ENCODE data around the gene GASK1A.
A peak's percentile ranks its signal among the peaks of the same experiment; 100 is the strongest.
"Not testable (repeated sequence)": the region's sequence is repeated elsewhere in the genome, so short reads cannot be mapped to it uniquely, and the experiment has no call there.

GASK1A gene

GRCh38 chr3:43032646-43033628 lies 53.8 kb downstream of the GASK1A start:
- no peak for DNase-seq

- DNase-seq, result no peak
These were observed 55.1 kb downstream of the GASK1A start for GRCh38 chr3:43034200-43034599.

- no peak for DNase-seq
These were observed 55.8 kb downstream of the GASK1A start for GRCh38 chr3:43034911-43035310.

GRCh38 chr3:43035801-43036365 lies 56.8 kb downstream of the GASK1A start:
- no peak for DNase-seq

- peak in 1 of 5 experiments; percentile 27 for DNase-seq
These were observed 57.7 kb downstream of the GASK1A start for GRCh38 chr3:43036621-43037423.

- DNase-seq, result peak in 1 of 5 experiments; percentile 47
These were observed 58.9 kb downstream of the GASK1A start for GRCh38 chr3:43038010-43038409.

GRCh38 chr3:43041517-43041916 lies 62.4 kb downstream of the GASK1A start:
- DNase-seq, result no peak

- DNase-seq, result no peak
These were observed 64.1 kb downstream of the GASK1A start for GRCh38 chr3:43043071-43043766.

- DNase-seq, result no peak
These were observed 64.7 kb downstream of the GASK1A start for GRCh38 chr3:43043793-43044192.

GRCh38 chr3:43045079-43045478 lies 66.0 kb downstream of the GASK1A start:
- not testable (repeated sequence) for DNase-seq

GRCh38 chr3:43046583-43046982 lies 67.5 kb downstream of the GASK1A start:
- DNase-seq, result no peak

- no peak for DNase-seq
These were observed 69.4 kb downstream of the GASK1A start for GRCh38 chr3:43048470-43048869.

GRCh38 chr3:43053291-43053690 lies 74.2 kb downstream of the GASK1A start:
- no peak for DNase-seq

GRCh38 chr3:43054754-43055153 lies 75.6 kb downstream of the GASK1A start:
- no peak for DNase-seq

- no peak for DNase-seq
These were observed 76.3 kb downstream of the GASK1A start for GRCh38 chr3:43055393-43055792.

GRCh38 chr3:43055806-43056770 lies 77.0 kb downstream of the GASK1A start:
- DNase-seq, result no peak

- no peak for DNase-seq
These were observed 80.3 kb downstream of the GASK1A start for GRCh38 chr3:43059456-43059855.

GRCh38 chr3:43061101-43061895 lies 82.2 kb downstream of the GASK1A start:
- no peak for DNase-seq

- DNase-seq, result no peak
These were observed 83.0 kb downstream of the GASK1A start for GRCh38 chr3:43062040-43062563.

- DNase-seq, result no peak
These were observed 83.5 kb downstream of the GASK1A start for GRCh38 chr3:43062564-43063040.
